SIG-M5 treated with dmso at 0.1 percent for 504 hours (cell line): Measurements from ENCODE around the gene CACNA1D.

Experiments used
- DNase-seq: peaks from one replicate; lab custom pipeline; 2025; ENCODE audit not compliant: unreplicated experiment; lab: John Stamatoyannopoulos, UW

The CACNA1D gene

GRCh38 chr3:53803124-53803815 lies 308.9 kb downstream of the CACNA1D start:
- DNase-seq = no peak

- DNase-seq = no peak
These were observed 309.6 kb downstream of the CACNA1D start for GRCh38 chr3:53803816-53804695.

GRCh38 chr3:53804697-53805462 lies 310.5 kb downstream of the CACNA1D start:
- DNase-seq = no peak

- no peak for DNase-seq
These were observed 311.2 kb downstream of the CACNA1D start for GRCh38 chr3:53805463-53806159.

- no peak for DNase-seq
These were observed 312.0 kb downstream of the CACNA1D start for GRCh38 chr3:53806182-53807116.

GRCh38 chr3:53807117-53807810 lies 312.9 kb downstream of the CACNA1D start:
- no peak for DNase-seq

GRCh38 chr3:53808496-53808895 lies 314.1 kb downstream of the CACNA1D start:
- DNase-seq = no peak

- no peak for DNase-seq
These were observed 314.9 kb downstream of the CACNA1D start for GRCh38 chr3:53809267-53809666.

- DNase-seq = no peak
These were observed 315.5 kb downstream of the CACNA1D start for GRCh38 chr3:53809764-53810400.

- no peak for DNase-seq
These were observed 316.9 kb downstream of the CACNA1D start for GRCh38 chr3:53811143-53811927.

GRCh38 chr3:53812434-53812833 lies 318.0 kb downstream of the CACNA1D start:
- no peak for DNase-seq

GRCh38 chr3:53813229-53813628 lies 318.8 kb downstream of the CACNA1D start:
- DNase-seq = no peak

GRCh38 chr3:53813876-53814275 lies 319.5 kb downstream of the CACNA1D start:
- no peak for DNase-seq

- no peak for DNase-seq
These were observed 320.7 kb downstream of the CACNA1D start for GRCh38 chr3:53815067-53815466.

GRCh38 chr3:53815651-53816050 lies 321.2 kb downstream of the CACNA1D start:
- no peak for DNase-seq

GRCh38 chr3:53816425-53816824 lies 322.0 kb downstream of the CACNA1D start:
- no peak for DNase-seq

GRCh38 chr3:53817211-53817610 lies 322.8 kb downstream of the CACNA1D start:
- DNase-seq = no peak

GRCh38 chr3:53817809-53818208 lies 323.4 kb downstream of the CACNA1D start:
- DNase-seq = no peak
